K562 (cell line): Measurements from ENCODE around the gene SART1.

Experiments used
- ZFX ChIP-seq: sonication (generic); formaldehyde crosslinking; IDR thresholded peaks from 2 replicates; pipeline ENCODE4 v1.8.0; 2022; ENCODE audit warnings: mild to moderate bottlenecking, missing genetic modification reagents, moderate library complexity
- ZNF232 ChIP-seq: sonication (generic); formaldehyde crosslinking; IDR thresholded peaks from 2 replicates; pipeline ENCODE4 v1.8.0; 2022; ENCODE audit warnings: mild to moderate bottlenecking, missing genetic modification reagents
- TF ChIP-seq, protein P1 (sequence below): sonication (generic); formaldehyde crosslinking; IDR thresholded peaks from 2 replicates; pipeline ENCODE4 v1.8.1; 2023; ENCODE audit warnings: mild to moderate bottlenecking, missing genetic modification reagents
- TF ChIP-seq, protein P2 (sequence below), 3 experiments: IDR thresholded peaks in 2 of 3; conservative IDR thresholded peaks in 1 of 3; 2 replicates each; pipeline ENCODE4 v1.5.1; 2011 to 2012; ENCODE audit warnings: low read length in 3 of 3, mild to moderate bottlenecking in 3 of 3, control low read depth in 2 of 3, improper control_type of control experiment in 1 of 3, inconsistent platforms in 1 of 3, low read depth in 1 of 3, mixed read lengths in 1 of 3, moderate library complexity in 1 of 3; ENCODE audit not compliant: insufficient read depth in 2 of 3

DNA sequence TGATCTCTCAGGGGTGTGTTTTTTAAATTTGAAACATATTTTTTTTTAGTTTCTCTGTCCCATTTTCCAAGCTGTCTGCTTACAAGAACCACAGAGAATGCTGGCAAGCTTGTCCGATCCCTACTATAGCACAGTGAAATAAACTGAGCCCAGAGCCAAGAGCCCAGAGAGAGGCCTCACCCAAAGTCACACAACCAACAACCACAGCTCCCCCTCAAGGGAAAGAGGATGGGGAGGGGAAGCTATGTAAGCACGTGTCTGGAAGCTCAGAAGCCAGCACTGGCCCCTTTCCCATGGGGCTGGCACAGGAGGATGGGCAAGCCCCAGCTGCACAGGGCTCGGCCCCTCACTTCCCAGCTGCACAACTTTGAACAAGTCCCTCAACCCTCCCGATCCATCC is 3.2 kb upstream of the SART1 start:
- no peak for TF ChIP-seq ZFX (CRISPR knock-in tag)
- TF ChIP-seq ZNF232 (CRISPR knock-in tag) = no peak
- TF ChIP-seq, protein P1, sequence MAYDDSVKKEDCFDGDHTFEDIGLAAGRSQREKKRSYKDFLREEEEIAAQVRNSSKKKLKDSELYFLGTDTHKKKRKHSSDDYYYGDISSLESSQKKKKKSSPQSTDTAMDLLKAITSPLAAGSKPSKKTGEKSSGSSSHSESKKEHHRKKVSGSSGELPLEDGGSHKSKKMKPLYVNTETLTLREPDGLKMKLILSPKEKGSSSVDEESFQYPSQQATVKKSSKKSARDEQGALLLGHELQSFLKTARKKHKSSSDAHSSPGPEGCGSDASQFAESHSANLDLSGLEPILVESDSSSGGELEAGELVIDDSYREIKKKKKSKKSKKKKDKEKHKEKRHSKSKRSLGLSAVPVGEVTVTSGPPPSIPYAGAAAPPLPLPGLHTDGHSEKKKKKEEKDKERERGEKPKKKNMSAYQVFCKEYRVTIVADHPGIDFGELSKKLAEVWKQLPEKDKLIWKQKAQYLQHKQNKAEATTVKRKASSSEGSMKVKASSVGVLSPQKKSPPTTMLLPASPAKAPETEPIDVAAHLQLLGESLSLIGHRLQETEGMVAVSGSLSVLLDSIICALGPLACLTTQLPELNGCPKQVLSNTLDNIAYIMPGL (CRISPR knock-in tag) = no peak
- TF ChIP-seq, protein P2, sequence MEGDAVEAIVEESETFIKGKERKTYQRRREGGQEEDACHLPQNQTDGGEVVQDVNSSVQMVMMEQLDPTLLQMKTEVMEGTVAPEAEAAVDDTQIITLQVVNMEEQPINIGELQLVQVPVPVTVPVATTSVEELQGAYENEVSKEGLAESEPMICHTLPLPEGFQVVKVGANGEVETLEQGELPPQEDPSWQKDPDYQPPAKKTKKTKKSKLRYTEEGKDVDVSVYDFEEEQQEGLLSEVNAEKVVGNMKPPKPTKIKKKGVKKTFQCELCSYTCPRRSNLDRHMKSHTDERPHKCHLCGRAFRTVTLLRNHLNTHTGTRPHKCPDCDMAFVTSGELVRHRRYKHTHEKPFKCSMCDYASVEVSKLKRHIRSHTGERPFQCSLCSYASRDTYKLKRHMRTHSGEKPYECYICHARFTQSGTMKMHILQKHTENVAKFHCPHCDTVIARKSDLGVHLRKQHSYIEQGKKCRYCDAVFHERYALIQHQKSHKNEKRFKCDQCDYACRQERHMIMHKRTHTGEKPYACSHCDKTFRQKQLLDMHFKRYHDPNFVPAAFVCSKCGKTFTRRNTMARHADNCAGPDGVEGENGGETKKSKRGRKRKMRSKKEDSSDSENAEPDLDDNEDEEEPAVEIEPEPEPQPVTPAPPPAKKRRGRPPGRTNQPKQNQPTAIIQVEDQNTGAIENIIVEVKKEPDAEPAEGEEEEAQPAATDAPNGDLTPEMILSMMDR (IDR thresholded peaks at IDR 0.05 in 2 of 3, conservative IDR thresholded peaks at IDR 0.05 in 1 of 3; ENCODE audit: insufficient read depth in 2 of 3, low read depth in 1 of 3, low read length in 3 of 3) = no peak
